K562 (cell line): ENCODE results near the gene STX1A.

ENCODE experiments used
- BRD9 ChIP-seq: fragments of 450-650 bp; IDR thresholded peaks from 2 replicates; pipeline ENCODE4 v1.6.1; 2018; ENCODE audit warnings: low read depth; ENCODE audit not compliant: partially characterized antibody
- ERF ChIP-seq: fragments of 450-650 bp; formaldehyde crosslinking; IDR thresholded peaks from 2 replicates; pipeline ENCODE4 v1.4.0; 2020; ENCODE audit warnings: mild to moderate bottlenecking, mixed read lengths
- GABPB1 ChIP-seq: sonication (generic); formaldehyde crosslinking; IDR thresholded peaks from 2 replicates; pipeline ENCODE4 v1.8.0; 2022; ENCODE audit warnings: mild to moderate bottlenecking, missing genetic modification reagents
- HDAC6 ChIP-seq: IDR thresholded peaks from 2 replicates; pipeline ENCODE4 v1.6.1; 2012; ENCODE audit warnings: low read depth, mild to moderate bottlenecking, control low read depth, inconsistent platforms, low read length, moderate library complexity
- MXI1 ChIP-seq: IDR thresholded peaks from 2 replicates; pipeline ENCODE4 v1.6.1; 2011; ENCODE audit warnings: low read depth, mild to moderate bottlenecking, improper control_type of control experiment, low read length
- NRF1 ChIP-seq, 2 experiments: fragments of 450-650 bp; IDR thresholded peaks in 1 of 2; conservative IDR thresholded peaks in 1 of 2; 2 replicates each; pipeline ENCODE4 v1.6.1; 2014; ENCODE audit warnings: mild to moderate bottlenecking in 2 of 2
- POLR2AphosphoS5 ChIP-seq: IDR thresholded peaks from 2 replicates; pipeline ENCODE4 v1.6.1; 2011; ENCODE audit warnings: mild to moderate bottlenecking, low read depth, low read length, moderate library complexity; ENCODE audit not compliant: control insufficient read depth, insufficient read depth
- TCF7L2 ChIP-seq: fragments of 150-350 bp; IDR thresholded peaks from 2 replicates; pipeline ENCODE4 v1.6.1; 2016; ENCODE audit warnings: low read depth, mild to moderate bottlenecking, low read length, moderate library complexity
- ZBTB17 ChIP-seq: fragments of 450-650 bp; formaldehyde crosslinking; IDR thresholded peaks from 2 replicates; pipeline ENCODE4 v1.4.0; 2020; ENCODE audit warnings: mild to moderate bottlenecking
- TF ChIP-seq, protein P1 (sequence below): sonication (generic); formaldehyde crosslinking; IDR thresholded peaks from 2 replicates; pipeline ENCODE4 v1.5.0; 2020; ENCODE audit warnings: missing genetic modification reagents
- TF ChIP-seq, protein P2 (sequence below): sonication (generic); formaldehyde crosslinking; IDR thresholded peaks from 2 replicates; pipeline ENCODE4 v1.9.0; 2022; ENCODE audit warnings: mild to moderate bottlenecking, missing genetic modification reagents
- TF ChIP-seq, protein P3 (sequence below), 3 experiments: IDR thresholded peaks in 2 of 3; conservative IDR thresholded peaks in 1 of 3; 2 replicates each; pipeline ENCODE4 v1.5.1; 2011 to 2012; ENCODE audit warnings: low read length in 3 of 3, mild to moderate bottlenecking in 3 of 3, control low read depth in 2 of 3, improper control_type of control experiment in 1 of 3, inconsistent platforms in 1 of 3, low read depth in 1 of 3, mixed read lengths in 1 of 3, moderate library complexity in 1 of 3; ENCODE audit not compliant: insufficient read depth in 2 of 3

DNA sequence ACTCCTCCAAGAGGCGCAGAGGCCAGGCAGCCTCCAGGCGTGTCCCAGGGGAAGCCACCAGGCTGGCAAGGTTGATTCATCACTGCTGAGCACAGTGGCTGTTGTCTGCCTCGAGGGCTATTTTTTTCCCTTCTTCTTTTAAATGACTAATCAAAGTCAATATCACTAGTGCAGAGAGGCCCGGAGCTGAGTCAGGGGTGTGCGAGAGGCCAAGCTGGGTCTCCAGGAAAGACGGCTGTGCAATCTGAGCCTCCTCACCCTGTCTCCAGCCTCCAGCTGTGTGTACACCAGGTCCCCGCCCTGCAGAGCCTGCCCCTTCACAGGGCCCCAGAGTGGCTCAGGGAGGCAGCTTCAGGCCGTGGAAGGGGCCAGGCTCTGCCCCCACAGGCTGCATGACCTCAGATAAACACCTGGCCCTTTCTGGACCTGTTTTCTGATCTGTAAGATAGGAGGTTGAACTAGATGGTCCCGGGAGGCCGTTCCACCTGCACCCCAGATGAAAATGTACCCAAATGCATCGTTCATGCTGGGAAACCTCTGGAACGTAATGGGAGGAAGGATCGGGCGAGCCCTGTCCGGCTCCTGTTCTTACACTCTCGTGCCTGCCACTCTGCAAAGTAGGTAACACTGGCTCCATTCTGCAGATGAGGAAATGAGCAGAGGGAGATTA, 3.7 kb downstream of the STX1A start:
- TF ChIP-seq GABPB1 = no peak
- TF ChIP-seq, protein P1, sequence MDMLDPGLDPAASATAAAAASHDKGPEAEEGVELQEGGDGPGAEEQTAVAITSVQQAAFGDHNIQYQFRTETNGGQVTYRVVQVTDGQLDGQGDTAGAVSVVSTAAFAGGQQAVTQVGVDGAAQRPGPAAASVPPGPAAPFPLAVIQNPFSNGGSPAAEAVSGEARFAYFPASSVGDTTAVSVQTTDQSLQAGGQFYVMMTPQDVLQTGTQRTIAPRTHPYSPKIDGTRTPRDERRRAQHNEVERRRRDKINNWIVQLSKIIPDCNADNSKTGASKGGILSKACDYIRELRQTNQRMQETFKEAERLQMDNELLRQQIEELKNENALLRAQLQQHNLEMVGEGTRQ = no peak
- no peak for TF ChIP-seq HDAC6
- TF ChIP-seq, protein P2, sequence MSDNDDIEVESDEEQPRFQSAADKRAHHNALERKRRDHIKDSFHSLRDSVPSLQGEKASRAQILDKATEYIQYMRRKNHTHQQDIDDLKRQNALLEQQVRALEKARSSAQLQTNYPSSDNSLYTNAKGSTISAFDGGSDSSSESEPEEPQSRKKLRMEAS = peak; percentile 60
- peak; percentile 54; the same call in 1 of the 2 replicates for TF ChIP-seq ERF
- TF ChIP-seq TCF7L2 = no peak
- TF ChIP-seq MXI1 = no peak; the same call in 1 of the 2 replicates
- peak; percentile 36; the same call in 1 of the 2 replicates for TF ChIP-seq ZBTB17 (CRISPR knock-in tag)
- peak; percentile 45 to 56; a peak in 3 of 4 replicates for TF ChIP-seq NRF1 (conservative IDR thresholded peaks at IDR 0.05 in 1 of 2, IDR thresholded peaks at IDR 0.05 in 1 of 2)
- TF ChIP-seq, protein P3, sequence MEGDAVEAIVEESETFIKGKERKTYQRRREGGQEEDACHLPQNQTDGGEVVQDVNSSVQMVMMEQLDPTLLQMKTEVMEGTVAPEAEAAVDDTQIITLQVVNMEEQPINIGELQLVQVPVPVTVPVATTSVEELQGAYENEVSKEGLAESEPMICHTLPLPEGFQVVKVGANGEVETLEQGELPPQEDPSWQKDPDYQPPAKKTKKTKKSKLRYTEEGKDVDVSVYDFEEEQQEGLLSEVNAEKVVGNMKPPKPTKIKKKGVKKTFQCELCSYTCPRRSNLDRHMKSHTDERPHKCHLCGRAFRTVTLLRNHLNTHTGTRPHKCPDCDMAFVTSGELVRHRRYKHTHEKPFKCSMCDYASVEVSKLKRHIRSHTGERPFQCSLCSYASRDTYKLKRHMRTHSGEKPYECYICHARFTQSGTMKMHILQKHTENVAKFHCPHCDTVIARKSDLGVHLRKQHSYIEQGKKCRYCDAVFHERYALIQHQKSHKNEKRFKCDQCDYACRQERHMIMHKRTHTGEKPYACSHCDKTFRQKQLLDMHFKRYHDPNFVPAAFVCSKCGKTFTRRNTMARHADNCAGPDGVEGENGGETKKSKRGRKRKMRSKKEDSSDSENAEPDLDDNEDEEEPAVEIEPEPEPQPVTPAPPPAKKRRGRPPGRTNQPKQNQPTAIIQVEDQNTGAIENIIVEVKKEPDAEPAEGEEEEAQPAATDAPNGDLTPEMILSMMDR (IDR thresholded peaks at IDR 0.05 in 2 of 3, conservative IDR thresholded peaks at IDR 0.05 in 1 of 3; ENCODE audit: insufficient read depth in 2 of 3, low read depth in 1 of 3, low read length in 3 of 3) = no peak
- no peak for TF ChIP-seq BRD9
- TF ChIP-seq POLR2AphosphoS5 = peak; percentile 93
